Measurements from ENCODE around the gene IL22. TPM values are rescaled to one million over a fixed set of nuclear protein-coding genes. Genes with fewer than 3 reads are reported as not detected.
A peak's percentile ranks its signal among the peaks of the same experiment; 100 is the strongest.

Gene IL22
- total RNA-seq, 4 donors from 2014 or later, result not detected

GRCh38 chr12:68236421-68237059, 16.9 kb downstream of the IL22 start:
- in situ Hi-C loops (cut with MboI; ENCODE audit: low pct_ligation_motif_present in 1 of 4, low pct_unique_long_range_greater_than_20kb in 1 of 4, low sequenced_read_pairs in 3 of 4) (no loop called here), intact Hi-C loops (cut with DNase I; ENCODE audit: low total_unique reads) (no loop called here)
- H3K27ac ChIP-seq, result peak overlapping the region in 3 of 4 donors; percentile 10 to 47 (median 36)
- no peaks in the 10 kb centered on the region for H3K9me3 ChIP-seq
- no peak for DNase-seq
- H3K36me3 ChIP-seq, result no peaks in the 10 kb centered on the region
- WGBS, 2 donors (ENCODE audit: low coverage in 1 of 2), result 40 to 51% methylated on average over 7 to 8 of the region's 8 CpGs
- peaks cover 0 to 26% (median 12%) of the 10 kb centered on the region in 4 donors for H3K4me1 ChIP-seq
- H3K27me3 ChIP-seq, result no peaks in the 10 kb centered on the region
- TF ChIP-seq POLR2AphosphoS5 (IDR thresholded peaks at IDR 0.05) (no peak), CTCF (IDR thresholded peaks at IDR 0.05) (peak in 2 of 5 experiments; percentile 13 to 21)
- H3K4me3 ChIP-seq, result peak overlapping the region in 3 of 4 donors; percentile 17 to 43 (median 23)

- Histone ChIP-seq H3K27me3 (no peaks in the 10 kb centered on the region), H3K36me3 (no peaks in the 10 kb centered on the region), H3K9me3 (no peaks in the 10 kb centered on the region), H3K4me3 (no peak overlapping the region), H3K27ac (no peak overlapping the region), H3K4me1 (peaks cover 0 to 19% (median 11%) of the 10 kb centered on the region in 4 donors)
- in situ Hi-C loops (cut with MboI; ENCODE audit: low pct_ligation_motif_present in 1 of 4, low pct_unique_long_range_greater_than_20kb in 1 of 4, low sequenced_read_pairs in 3 of 4) (no loop called here), intact Hi-C loops (cut with DNase I; ENCODE audit: low total_unique reads) (no loop called here)
- TF ChIP-seq POLR2A (IDR thresholded peaks at IDR 0.05) (no peak), EP300 (IDR thresholded peaks at IDR 0.05; ENCODE audit: low read depth) (no peak), POLR2AphosphoS5 (IDR thresholded peaks at IDR 0.05) (no peak), CTCF (IDR thresholded peaks at IDR 0.05) (no peak)
- no peak for DNase-seq
- WGBS, 2 donors (ENCODE audit: low coverage in 1 of 2), result 82 to 88% methylated on average over 2 of the region's 2 CpGs
These were observed 17.8 kb downstream of the IL22 start for GRCh38 chr12:68235576-68235975.

GRCh38 chr12:68234140-68234539, 19.3 kb downstream of the IL22 start:
- H3K27ac ChIP-seq, result no peak overlapping the region
- no peak overlapping the region for H3K4me3 ChIP-seq
- intact Hi-C loops (cut with DNase I; ENCODE audit: low total_unique reads) (no loop called here), in situ Hi-C loops (cut with MboI; ENCODE audit: low pct_ligation_motif_present in 1 of 4, low pct_unique_long_range_greater_than_20kb in 1 of 4, low sequenced_read_pairs in 3 of 4) (loop anchor here in 1 of 4 donors (5.0 kb wide), 1 partner anchor 73 kb away; no protein-coding TSS in a partner anchor)
- WGBS, 2 donors (ENCODE audit: low coverage in 1 of 2), result 92% methylated on average over 2 of the region's 2 CpGs; no CpG with 5 or more reads in 1 of the 2 donors
- TF ChIP-seq POLR2A (IDR thresholded peaks at IDR 0.05) (no peak), POLR2AphosphoS5 (IDR thresholded peaks at IDR 0.05) (no peak), CTCF (IDR thresholded peaks at IDR 0.05) (no peak), EP300 (IDR thresholded peaks at IDR 0.05; ENCODE audit: low read depth) (no peak)
- H3K9me3 ChIP-seq, result no peaks in the 10 kb centered on the region
- no peaks in the 10 kb centered on the region for H3K36me3 ChIP-seq
- peaks cover 0 to 13% (median 11%) of the 10 kb centered on the region in 4 donors for H3K4me1 ChIP-seq
- no peaks in the 10 kb centered on the region for H3K27me3 ChIP-seq
- DNase-seq, result no peak

GRCh38 chr12:68233498-68233897, 19.9 kb downstream of the IL22 start:
- WGBS, 2 donors (ENCODE audit: low coverage in 1 of 2), result 89 to 92% methylated on average over 5 of the region's 5 CpGs
- in situ Hi-C loops (cut with MboI; ENCODE audit: low pct_ligation_motif_present in 1 of 4, low pct_unique_long_range_greater_than_20kb in 1 of 4, low sequenced_read_pairs in 3 of 4), result loop anchor here in 1 of 4 donors (5.0 kb wide), 1 partner anchor 74 kb away; no protein-coding TSS in a partner anchor
- intact Hi-C loops (cut with DNase I; ENCODE audit: low total_unique reads), result no loop called here
- no peaks in the 10 kb centered on the region for H3K27me3 ChIP-seq
- no peak for DNase-seq
- H3K4me3 ChIP-seq, result no peak overlapping the region
- H3K4me1 ChIP-seq, result peaks cover 0 to 13% (median 11%) of the 10 kb centered on the region in 4 donors
- no peaks in the 10 kb centered on the region for H3K9me3 ChIP-seq
- H3K27ac ChIP-seq, result no peak overlapping the region
- TF ChIP-seq EP300 (IDR thresholded peaks at IDR 0.05; ENCODE audit: low read depth), result no peak
- TF ChIP-seq POLR2A (IDR thresholded peaks at IDR 0.05), result no peak
- TF ChIP-seq CTCF (IDR thresholded peaks at IDR 0.05), result no peak
- no peak for TF ChIP-seq POLR2AphosphoS5 (IDR thresholded peaks at IDR 0.05)
- H3K36me3 ChIP-seq, result no peaks in the 10 kb centered on the region

Measured in transverse colon (tissue), 4 donors.